GM12878 (cell line): Measurements from ENCODE around the gene MCEMP1. TPM values are rescaled to one million over a fixed set of nuclear protein-coding genes. Genes with fewer than 3 reads are reported as not detected.
A peak's percentile ranks its signal among the peaks of the same experiment; 100 is the strongest.

Experiments
- ATAC-seq: fragments of 200-7000 bp; cut with Tn5 transposase; 3 replicates; pipeline ENCODE4 v1.9.1; 2020; ENCODE audit warnings: mild to moderate bottlenecking, moderate library complexity
- BruUV-seq: library from RNA; stranded (reverse); fragments of 400-500 nt; replicated peaks from 2 replicates; lab custom pipeline; 2021; lab: Mats Ljungman, UMichigan
- CTCF ChIA-PET: fragments of 300-600 bp; sonication (Branson Sonifier 250); formaldehyde crosslinking; extraction: SDS; loops from one replicate; lab custom pipeline; 2021; ENCODE audit warnings: inconsistent platforms; lab: Yijun Ruan, JAX
- POLR2A ChIA-PET: fragments of 350-600 bp; formaldehyde crosslinking; extraction: SDS; loops from one replicate; lab custom pipeline; 2021; ENCODE audit warnings: inconsistent platforms; lab: Charles Lee
- RAD21 ChIA-PET: fragments of 300-600 bp; sonication (Branson Sonifier 250); formaldehyde crosslinking; loops from one replicate; lab custom pipeline; 2023; ENCODE audit warnings: antibody characterized with exemption; ENCODE audit not compliant: unreplicated experiment; lab: Charles Lee
- SMC1A ChIA-PET: fragments of 300-600 bp; sonication (Branson Sonifier 250); formaldehyde crosslinking; loops from one replicate; lab custom pipeline; 2023; ENCODE audit not compliant: unreplicated experiment, uncharacterized antibody; lab: Charles Lee
- DNase-seq: peaks from one replicate; pipeline ENCODE4 v3.0.0-alpha.2; 2011; ENCODE audit warnings: low read depth, low spot score
- FAIRE-seq: peaks from 3 replicates; lab custom pipeline; 2011; peaks lifted over from hg19 to GRCh38; lab: Jason Lieb, UNC
- H2AFZ ChIP-seq: 2 replicates; pipeline ENCODE4 v1.6.0; 2011; ENCODE audit warnings: low read depth, low read length, control low read depth; ENCODE audit not compliant: control insufficient read depth
- H3K27ac ChIP-seq: 2 replicates; pipeline ENCODE4 v1.5.1; 2011; ENCODE audit warnings: control low read depth; ENCODE audit not compliant: control insufficient read depth, insufficient read depth
- H3K27me3 ChIP-seq, 2 experiments: replicated peaks in 1 of 2; 2 replicates each; pipeline versions ENCODE4 v1.6.0 to v1.6.1; 2011; ENCODE audit warnings: low read length in 1 of 2; ENCODE audit not compliant: control insufficient read depth in 2 of 2, insufficient read depth in 2 of 2
- H3K36me3 ChIP-seq, 2 experiments: 2 replicates each; pipeline ENCODE4 v1.5.1; 2011; ENCODE audit warnings: low read length in 1 of 2; ENCODE audit not compliant: control insufficient read depth in 2 of 2, insufficient read depth in 2 of 2
- H3K4me1 ChIP-seq: 2 replicates; pipeline ENCODE4 v1.6.1; 2011; ENCODE audit warnings: mild to moderate bottlenecking, low read length, moderate library complexity, mixed read lengths; ENCODE audit not compliant: control insufficient read depth, insufficient read depth
- H3K4me2 ChIP-seq: 2 replicates; pipeline ENCODE4 v1.6.0; 2011; ENCODE audit warnings: control low read depth; ENCODE audit not compliant: control insufficient read depth, insufficient read depth
- H3K4me3 ChIP-seq: fragments of 200-600 bp; sonication (generic); 2 replicates; pipeline ENCODE4 v1.5.1; 2016
- H3K79me2 ChIP-seq: 2 replicates; pipeline ENCODE4 v1.6.0; 2011; ENCODE audit warnings: low read length; ENCODE audit not compliant: control insufficient read depth, insufficient read depth
- H3K9ac ChIP-seq: 2 replicates; pipeline ENCODE4 v1.8.0; 2011; ENCODE audit warnings: low read length, control low read depth, mixed read lengths; ENCODE audit not compliant: control insufficient read depth, insufficient read depth
- H3K9me3 ChIP-seq: replicated peaks from 3 replicates; pipeline ENCODE4 v1.5.1; 2011; ENCODE audit warnings: mild to moderate bottlenecking, low read length; ENCODE audit not compliant: control insufficient read depth, insufficient read depth
- H4K20me1 ChIP-seq: 2 replicates; pipeline ENCODE4 v1.6.0; 2011; ENCODE audit not compliant: control insufficient read depth, insufficient read depth
- ATF7 ChIP-seq: fragments of 450-650 bp; IDR thresholded peaks from 2 replicates; pipeline ENCODE4 v1.6.1; 2016; ENCODE audit warnings: low read depth, mild to moderate bottlenecking
- LARP7 ChIP-seq: fragments of 450-650 bp; IDR thresholded peaks from 2 replicates; pipeline ENCODE4 v1.6.1; 2017; ENCODE audit warnings: mild to moderate bottlenecking
- NFXL1 ChIP-seq: fragments of 450-650 bp; IDR thresholded peaks from 2 replicates; pipeline ENCODE4 v1.6.1; 2017; ENCODE audit warnings: antibody characterized with exemption, mild to moderate bottlenecking, borderline replicate concordance
- PAX8 ChIP-seq: fragments of 450-650 bp; IDR thresholded peaks from 2 replicates; pipeline ENCODE4 v1.6.1; 2017; ENCODE audit warnings: mild to moderate bottlenecking, moderate library complexity
- SMARCA5 ChIP-seq: fragments of 450-650 bp; IDR thresholded peaks from 2 replicates; pipeline ENCODE4 v1.6.1; 2017; ENCODE audit warnings: mild to moderate bottlenecking
- SREBF1 ChIP-seq: IDR thresholded peaks from 2 replicates; pipeline ENCODE4 v1.6.1; 2012; ENCODE audit warnings: mild to moderate bottlenecking, low read length
- TCF7 ChIP-seq: IDR thresholded peaks from 2 replicates; pipeline ENCODE4 v1.6.1; 2014; ENCODE audit warnings: antibody characterized with exemption, borderline replicate concordance
- WGBS: methylation state at CpG from one replicate; pipeline ENCODE4 v1.1.6; 2016; ENCODE audit warnings: low lambda C conversion rate; ENCODE audit not compliant: insufficient replicate concordance, insufficient coverage; ENCODE audit errors: missing lambda C conversion rate; 5-methylcytosine and 5-hydroxymethylcytosine counted together
- in situ Hi-C: fragments of 300-500 bp; cut with MboI; formaldehyde crosslinking; loops from 9 replicates; pipeline ENCODE4 v1.14.3; 2018; ENCODE audit warnings: mixed read lengths
- intact Hi-C: fragments of 100-400 bp; cut with micrococcal nuclease; formaldehyde crosslinking; loops from one replicate; pipeline ENCODE4 v1.14.2; 2022; ENCODE audit not compliant: unreplicated experiment
- polyA plus RNA-seq, 11 experiments: library from polyadenylated mRNA; depleted of rRNA in 4 of 11; unstranded in 6 of 11; stranded (reverse) in 5 of 11; fragments of >200 nt; fragmentation: Nextera tagmentation in 4 of 11; fragmentation: Illumina TruSeq in 1 of 11; extraction: Ambion mirVana in 4 of 11; extraction: Trizol in 1 of 11; gene quantifications; 1 replicate in 1 of 11; 2 replicates in 10 of 11; pipeline versions ENCODE4 v1.2.1 to v1.2.3, GENCODE V29; 2011 to 2016; ENCODE audit warnings: inconsistent platforms in 2 of 11, missing spikeins in 2 of 11, low read depth in 1 of 11
- total RNA-seq, 4 experiments: library from RNA; depleted of rRNA in 3 of 4; stranded (reverse); fragments of >200 nt in 3 of 4; fragmentation: Illumina TruSeq in 1 of 4; extraction: Trizol in 1 of 4; gene quantifications; 2 replicates each; pipeline versions ENCODE4 v1.2.1 to v1.2.3, GENCODE V29; 2013 to 2021
- TF ChIP-seq, protein P1 (sequence below): fragments of 450-650 bp; IDR thresholded peaks from 2 replicates; pipeline ENCODE4 v1.6.1; 2017; ENCODE audit warnings: mild to moderate bottlenecking, moderate library complexity
- TF ChIP-seq, protein P2 (sequence below): IDR thresholded peaks from 2 replicates; pipeline ENCODE4 v1.6.1; 2012; ENCODE audit warnings: improper control_type of control experiment, low read depth, low read length; ENCODE audit not compliant: insufficient replicate concordance
- TF ChIP-seq, protein P3 (sequence below): fragments of 450-650 bp; IDR thresholded peaks from 2 replicates; pipeline ENCODE4 v1.6.1; 2016; ENCODE audit warnings: mild to moderate bottlenecking

MCEMP1 gene
- total and polyA plus RNA-seq, 10 of the 15 experiments (the other 5 are each of a cell fraction or from before 2014, with no cell fraction given): 0.08 to 0.55 (median 0.26) TPM; not detected in 1

DNA sequence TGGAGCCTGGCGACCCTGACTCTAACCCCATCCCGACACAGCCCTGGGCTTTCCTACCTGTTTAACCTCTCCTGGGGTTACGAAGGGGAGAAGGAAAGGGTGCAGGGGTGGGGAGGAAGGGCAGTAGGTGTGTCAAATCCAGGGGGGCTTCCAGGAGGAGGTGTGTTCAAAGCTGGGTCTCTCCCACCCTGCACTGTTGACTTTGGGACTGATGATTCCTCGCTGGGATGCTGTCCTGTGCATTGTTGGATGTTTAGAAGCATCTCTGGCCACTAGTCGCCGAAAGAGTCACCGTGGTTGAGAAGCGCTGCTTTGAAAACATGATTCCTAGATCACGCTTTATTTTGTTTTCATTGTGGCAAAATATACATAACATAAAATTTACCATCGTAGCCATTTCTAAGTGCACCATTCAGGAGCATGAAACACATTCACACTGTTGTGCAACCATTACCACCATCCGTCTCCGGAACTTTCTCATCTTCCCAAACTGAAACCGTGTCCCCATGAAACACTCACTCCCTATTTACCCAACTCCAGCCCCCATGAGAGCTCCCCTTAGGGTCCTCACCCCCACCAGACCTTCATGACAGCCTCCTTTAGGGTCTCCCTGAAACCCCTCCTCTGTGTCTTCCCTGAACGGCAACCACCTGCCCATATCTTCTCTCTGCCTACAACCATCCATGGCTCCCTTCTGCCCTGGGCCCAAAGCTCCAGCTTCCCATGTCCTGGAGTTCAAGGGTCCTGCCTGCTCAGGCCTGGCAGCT is 29.5 kb downstream of the MCEMP1 start:
- peak overlapping the region; percentile 99 for H3K27ac ChIP-seq
- H3K4me2 ChIP-seq: peak overlapping the region; percentile 97
- H3K9ac ChIP-seq: peak overlapping the region; percentile 82
- peak overlapping the region; percentile 53; the same call in 1 of the 2 replicates for H3K4me3 ChIP-seq
- H4K20me1 ChIP-seq: no peaks in the 10 kb centered on the region
- BruUV-seq: no TSS peak
- peaks cover 77% of the 10 kb centered on the region for H3K4me1 ChIP-seq
- ATAC-seq (no peak), DNase-seq (no peak), FAIRE-seq (no peak)
- 57% methylated on average over 14 of the region's 14 CpGs for WGBS
- H3K27me3 ChIP-seq: no peaks in the 10 kb centered on the region
- ChIA-PET SMC1A (interaction anchor here (0.8 to 1.2 kb wide), 4 partner anchors 9 to 94 kb away, joined by 3 read pairs; no protein-coding TSS in a partner anchor), CTCF (interaction anchor here (1.1 to 1.3 kb wide), 2 partner anchors 9 to 26 kb away, joined by 3 to 10 read pairs; partner anchors contain the start of gene TRAPPC5), POLR2A (interaction anchor here (0.5 to 1.2 kb wide), 4 partner anchors 8 to 71 kb away, joined by 3 to 5 read pairs (median 4); no protein-coding TSS in a partner anchor), RAD21 (interaction anchor here (1.0 to 2.4 kb wide), 8 partner anchors 8 to 67 kb away, joined by 3 to 9 read pairs (median 6); partner anchors contain the start of gene TRAPPC5)
- in situ Hi-C loops (loop anchor here (10.0 kb wide), 2 partner anchors 522 to 1182 kb away; no protein-coding TSS in a partner anchor), intact Hi-C loops (loop anchor here (10.0 kb wide), 1 partner anchor 488 kb away; no protein-coding TSS in a partner anchor)
- H3K36me3 ChIP-seq: no peaks in the 10 kb centered on the region
- peaks cover 7% of the 10 kb centered on the region for H3K79me2 ChIP-seq
- H2AFZ ChIP-seq: peak overlapping the region; percentile 56
- no peaks in the 10 kb centered on the region; the same call in 2 of the 3 replicates for H3K9me3 ChIP-seq
- TF ChIP-seq, protein P1, sequence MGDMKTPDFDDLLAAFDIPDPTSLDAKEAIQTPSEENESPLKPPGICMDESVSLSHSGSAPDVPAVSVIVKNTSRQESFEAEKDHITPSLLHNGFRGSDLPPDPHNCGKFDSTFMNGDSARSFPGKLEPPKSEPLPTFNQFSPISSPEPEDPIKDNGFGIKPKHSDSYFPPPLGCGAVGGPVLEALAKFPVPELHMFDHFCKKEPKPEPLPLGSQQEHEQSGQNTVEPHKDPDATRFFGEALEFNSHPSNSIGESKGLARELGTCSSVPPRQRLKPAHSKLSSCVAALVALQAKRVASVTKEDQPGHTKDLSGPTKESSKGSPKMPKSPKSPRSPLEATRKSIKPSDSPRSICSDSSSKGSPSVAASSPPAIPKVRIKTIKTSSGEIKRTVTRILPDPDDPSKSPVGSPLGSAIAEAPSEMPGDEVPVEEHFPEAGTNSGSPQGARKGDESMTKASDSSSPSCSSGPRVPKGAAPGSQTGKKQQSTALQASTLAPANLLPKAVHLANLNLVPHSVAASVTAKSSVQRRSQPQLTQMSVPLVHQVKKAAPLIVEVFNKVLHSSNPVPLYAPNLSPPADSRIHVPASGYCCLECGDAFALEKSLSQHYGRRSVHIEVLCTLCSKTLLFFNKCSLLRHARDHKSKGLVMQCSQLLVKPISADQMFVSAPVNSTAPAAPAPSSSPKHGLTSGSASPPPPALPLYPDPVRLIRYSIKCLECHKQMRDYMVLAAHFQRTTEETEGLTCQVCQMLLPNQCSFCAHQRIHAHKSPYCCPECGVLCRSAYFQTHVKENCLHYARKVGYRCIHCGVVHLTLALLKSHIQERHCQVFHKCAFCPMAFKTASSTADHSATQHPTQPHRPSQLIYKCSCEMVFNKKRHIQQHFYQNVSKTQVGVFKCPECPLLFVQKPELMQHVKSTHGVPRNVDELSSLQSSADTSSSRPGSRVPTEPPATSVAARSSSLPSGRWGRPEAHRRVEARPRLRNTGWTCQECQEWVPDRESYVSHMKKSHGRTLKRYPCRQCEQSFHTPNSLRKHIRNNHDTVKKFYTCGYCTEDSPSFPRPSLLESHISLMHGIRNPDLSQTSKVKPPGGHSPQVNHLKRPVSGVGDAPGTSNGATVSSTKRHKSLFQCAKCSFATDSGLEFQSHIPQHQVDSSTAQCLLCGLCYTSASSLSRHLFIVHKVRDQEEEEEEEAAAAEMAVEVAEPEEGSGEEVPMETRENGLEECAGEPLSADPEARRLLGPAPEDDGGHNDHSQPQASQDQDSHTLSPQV: no peak
- TF ChIP-seq LARP7: no peak
- TF ChIP-seq SREBF1: no peak
- no peak for TF ChIP-seq PAX8
- TF ChIP-seq, protein P2, sequence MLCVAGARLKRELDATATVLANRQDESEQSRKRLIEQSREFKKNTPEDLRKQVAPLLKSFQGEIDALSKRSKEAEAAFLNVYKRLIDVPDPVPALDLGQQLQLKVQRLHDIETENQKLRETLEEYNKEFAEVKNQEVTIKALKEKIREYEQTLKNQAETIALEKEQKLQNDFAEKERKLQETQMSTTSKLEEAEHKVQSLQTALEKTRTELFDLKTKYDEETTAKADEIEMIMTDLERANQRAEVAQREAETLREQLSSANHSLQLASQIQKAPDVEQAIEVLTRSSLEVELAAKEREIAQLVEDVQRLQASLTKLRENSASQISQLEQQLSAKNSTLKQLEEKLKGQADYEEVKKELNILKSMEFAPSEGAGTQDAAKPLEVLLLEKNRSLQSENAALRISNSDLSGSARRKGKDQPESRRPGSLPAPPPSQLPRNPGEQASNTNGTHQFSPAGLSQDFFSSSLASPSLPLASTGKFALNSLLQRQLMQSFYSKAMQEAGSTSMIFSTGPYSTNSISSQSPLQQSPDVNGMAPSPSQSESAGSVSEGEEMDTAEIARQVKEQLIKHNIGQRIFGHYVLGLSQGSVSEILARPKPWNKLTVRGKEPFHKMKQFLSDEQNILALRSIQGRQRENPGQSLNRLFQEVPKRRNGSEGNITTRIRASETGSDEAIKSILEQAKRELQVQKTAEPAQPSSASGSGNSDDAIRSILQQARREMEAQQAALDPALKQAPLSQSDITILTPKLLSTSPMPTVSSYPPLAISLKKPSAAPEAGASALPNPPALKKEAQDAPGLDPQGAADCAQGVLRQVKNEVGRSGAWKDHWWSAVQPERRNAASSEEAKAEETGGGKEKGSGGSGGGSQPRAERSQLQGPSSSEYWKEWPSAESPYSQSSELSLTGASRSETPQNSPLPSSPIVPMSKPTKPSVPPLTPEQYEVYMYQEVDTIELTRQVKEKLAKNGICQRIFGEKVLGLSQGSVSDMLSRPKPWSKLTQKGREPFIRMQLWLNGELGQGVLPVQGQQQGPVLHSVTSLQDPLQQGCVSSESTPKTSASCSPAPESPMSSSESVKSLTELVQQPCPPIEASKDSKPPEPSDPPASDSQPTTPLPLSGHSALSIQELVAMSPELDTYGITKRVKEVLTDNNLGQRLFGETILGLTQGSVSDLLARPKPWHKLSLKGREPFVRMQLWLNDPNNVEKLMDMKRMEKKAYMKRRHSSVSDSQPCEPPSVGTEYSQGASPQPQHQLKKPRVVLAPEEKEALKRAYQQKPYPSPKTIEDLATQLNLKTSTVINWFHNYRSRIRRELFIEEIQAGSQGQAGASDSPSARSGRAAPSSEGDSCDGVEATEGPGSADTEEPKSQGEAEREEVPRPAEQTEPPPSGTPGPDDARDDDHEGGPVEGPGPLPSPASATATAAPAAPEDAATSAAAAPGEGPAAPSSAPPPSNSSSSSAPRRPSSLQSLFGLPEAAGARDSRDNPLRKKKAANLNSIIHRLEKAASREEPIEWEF: no peak
- TF ChIP-seq, protein P3, sequence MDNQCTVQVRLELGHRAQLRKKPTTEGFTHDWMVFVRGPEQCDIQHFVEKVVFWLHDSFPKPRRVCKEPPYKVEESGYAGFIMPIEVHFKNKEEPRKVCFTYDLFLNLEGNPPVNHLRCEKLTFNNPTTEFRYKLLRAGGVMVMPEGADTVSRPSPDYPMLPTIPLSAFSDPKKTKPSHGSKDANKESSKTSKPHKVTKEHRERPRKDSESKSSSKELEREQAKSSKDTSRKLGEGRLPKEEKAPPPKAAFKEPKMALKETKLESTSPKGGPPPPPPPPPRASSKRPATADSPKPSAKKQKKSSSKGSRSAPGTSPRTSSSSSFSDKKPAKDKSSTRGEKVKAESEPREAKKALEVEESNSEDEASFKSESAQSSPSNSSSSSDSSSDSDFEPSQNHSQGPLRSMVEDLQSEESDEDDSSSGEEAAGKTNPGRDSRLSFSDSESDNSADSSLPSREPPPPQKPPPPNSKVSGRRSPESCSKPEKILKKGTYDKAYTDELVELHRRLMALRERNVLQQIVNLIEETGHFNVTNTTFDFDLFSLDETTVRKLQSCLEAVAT: peak; percentile 41; the same call in 1 of the 2 replicates
- TF ChIP-seq SMARCA5: 0 out of 2 replicates have a peak, but pooled peaks have one; percentile 22
- no peak for TF ChIP-seq NFXL1
- TF ChIP-seq ATF7: no peak
- no peak for TF ChIP-seq TCF7
